IgD-negative memory B cell (primary cell): ENCODE results near the gene SLC9B2. TPM values are rescaled to one million over a fixed set of nuclear protein-coding genes. Genes with fewer than 3 reads are reported as not detected.

ENCODE experiments used
- H3K27ac Mint-ChIP-seq, 3 donors: one replicate each; pipeline ENCODE4 v1.8.0; 2020 to 2022; ENCODE audit warnings: mild to moderate bottlenecking in 3 of 3, mixed read lengths in 3 of 3, moderate library complexity in 1 of 3
- H3K27me3 Mint-ChIP-seq: one replicate; pipeline ENCODE4 v1.8.0; 2021; ENCODE audit warnings: mixed read lengths
- H3K36me3 Mint-ChIP-seq: one replicate; pipeline ENCODE4 v1.8.0; 2020; ENCODE audit warnings: mild to moderate bottlenecking, mixed read lengths
- H3K4me1 Mint-ChIP-seq, 3 donors: one replicate each; pipeline ENCODE4 v1.8.0; 2020 to 2022; ENCODE audit warnings: mixed read lengths in 3 of 3, mild to moderate bottlenecking in 1 of 3
- H3K4me3 Mint-ChIP-seq, 4 donors: one replicate each; pipeline ENCODE4 v1.8.0; 2020 to 2022; ENCODE audit warnings: mild to moderate bottlenecking in 4 of 4, mixed read lengths in 4 of 4, moderate library complexity in 3 of 4
- H3K9me3 Mint-ChIP-seq, 3 donors: one replicate each; pipeline ENCODE4 v1.8.0; 2020 to 2021; ENCODE audit warnings: mixed read lengths in 3 of 3, mild to moderate bottlenecking in 1 of 3
- polyA plus RNA-seq: library from polyadenylated mRNA; unstranded; fragments of 300-500 nt; fragmentation: Illumina TruSeq; gene quantifications from one replicate; pipeline ENCODE4 v1.2.3, GENCODE V29; 2021

Gene SLC9B2
- polyA plus RNA-seq, 1 donor from 2014 or later, result 21.4 TPM

DNA sequence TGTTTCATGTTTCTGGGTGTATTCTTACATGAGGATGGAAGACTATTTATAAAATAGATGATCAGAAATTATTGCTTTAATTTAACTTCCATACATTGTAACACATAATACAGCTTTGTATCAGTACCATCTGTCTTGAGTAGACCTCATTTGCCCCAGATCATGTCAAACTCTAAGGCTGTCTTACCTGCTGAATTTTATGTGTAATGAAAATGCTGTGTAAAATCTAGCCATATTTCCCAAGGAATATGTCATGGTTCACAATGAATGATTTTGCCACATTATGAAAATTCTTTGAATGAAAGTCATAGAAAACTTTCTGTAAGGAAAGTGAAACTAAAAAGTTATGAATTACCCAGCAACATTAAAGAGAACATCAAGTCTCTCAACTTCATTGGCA, 15.7 kb upstream of the SLC9B2 start:
- Mint-ChIP-seq H3K27ac (no peak overlapping the region), H3K27me3 (no peaks in the 10 kb centered on the region), H3K36me3 (peaks cover 7% of the 10 kb centered on the region), H3K9me3 (no peaks in the 10 kb centered on the region), H3K4me1 (peaks cover 6 to 16% (median 11%) of the 10 kb centered on the region in 3 donors), H3K4me3 (no peak overlapping the region)

DNA sequence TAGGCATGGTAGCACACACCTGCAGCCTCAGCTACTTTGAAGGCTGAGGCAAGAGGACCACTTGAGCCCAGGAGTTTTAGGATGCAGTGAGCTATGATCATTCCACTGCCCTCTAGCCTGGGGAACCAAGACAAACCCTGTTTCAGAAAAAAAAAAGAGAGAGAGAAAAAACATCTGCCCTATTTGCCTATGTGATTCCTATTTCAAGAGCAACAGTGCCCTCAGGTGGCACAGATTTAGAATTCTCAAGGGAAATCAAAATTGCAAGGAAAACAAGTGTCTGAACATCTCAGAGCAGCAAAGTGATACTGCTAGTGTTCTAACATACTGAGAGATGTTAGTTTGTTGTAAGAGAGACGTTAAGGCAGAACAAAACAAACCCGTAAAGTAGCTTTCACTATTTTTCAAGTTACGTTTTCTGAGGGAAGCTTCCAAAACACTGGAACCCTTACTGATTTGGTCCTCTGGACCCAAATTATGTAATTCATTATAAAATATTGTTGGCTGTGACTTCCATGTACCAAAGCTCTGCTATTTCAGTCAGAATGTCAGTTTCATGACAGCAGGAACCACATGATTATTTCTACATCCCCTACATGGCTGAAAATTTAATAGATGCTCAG, 15.2 kb upstream of the SLC9B2 start:
- Mint-ChIP-seq H3K4me3 (no peak overlapping the region), H3K4me1 (peaks cover 6 to 16% (median 11%) of the 10 kb centered on the region in 3 donors), H3K27me3 (no peaks in the 10 kb centered on the region), H3K36me3 (peaks cover 9% of the 10 kb centered on the region), H3K27ac (no peak overlapping the region), H3K9me3 (no peaks in the 10 kb centered on the region)

DNA sequence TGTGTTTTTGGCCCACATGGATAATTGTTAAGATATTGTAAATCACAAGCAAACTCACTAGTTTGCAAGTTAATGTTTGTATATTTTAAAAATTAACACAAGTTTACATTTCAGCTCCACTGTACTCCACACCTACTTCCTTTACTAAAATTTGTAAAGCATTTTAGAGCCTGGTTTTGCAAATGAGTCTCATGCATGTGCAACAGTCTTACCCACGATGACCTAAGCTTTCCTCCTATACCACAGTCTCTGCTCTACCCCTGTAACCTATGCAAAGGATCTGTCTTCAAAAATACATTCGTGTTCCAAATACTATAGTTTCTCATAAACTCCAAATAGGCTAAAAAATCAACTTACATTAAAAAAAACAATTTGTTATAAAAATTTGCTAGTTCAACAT, 12.9 kb upstream of the SLC9B2 start:
- no peaks in the 10 kb centered on the region for H3K9me3 Mint-ChIP-seq
- H3K4me3 Mint-ChIP-seq, result no peak overlapping the region
- peaks cover 6 to 14% (median 11%) of the 10 kb centered on the region in 3 donors for H3K4me1 Mint-ChIP-seq
- H3K36me3 Mint-ChIP-seq, result peaks cover 9% of the 10 kb centered on the region
- H3K27me3 Mint-ChIP-seq, result no peaks in the 10 kb centered on the region
- H3K27ac Mint-ChIP-seq, result no peak overlapping the region

DNA sequence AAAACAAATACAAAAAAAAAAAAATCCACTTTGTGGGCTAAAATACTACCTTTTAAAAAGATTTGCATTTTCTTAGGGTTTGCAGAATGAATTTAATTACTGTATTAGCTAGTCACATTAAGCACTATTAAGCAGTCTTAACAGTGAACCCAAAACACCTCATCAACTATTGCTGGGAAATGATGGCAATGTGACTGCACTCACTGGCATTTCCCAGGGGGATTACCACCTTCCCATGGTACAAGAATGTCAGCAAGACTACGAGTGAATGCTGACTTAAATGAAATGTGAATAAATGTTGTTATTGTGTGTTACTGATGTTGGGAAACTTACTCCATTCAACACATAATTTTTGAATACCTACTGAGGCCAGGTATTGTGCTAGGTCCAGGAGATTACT, 10.0 kb upstream of the SLC9B2 start:
- Mint-ChIP-seq H3K4me3 (no peak overlapping the region), H3K36me3 (peaks cover 10% of the 10 kb centered on the region), H3K27ac (peak overlapping the region in 1 of 3 donors; percentile 80), H3K4me1 (peaks cover 0 to 3% (median 2%) of the 10 kb centered on the region in 3 donors), H3K27me3 (no peaks in the 10 kb centered on the region), H3K9me3 (no peaks in the 10 kb centered on the region)

DNA sequence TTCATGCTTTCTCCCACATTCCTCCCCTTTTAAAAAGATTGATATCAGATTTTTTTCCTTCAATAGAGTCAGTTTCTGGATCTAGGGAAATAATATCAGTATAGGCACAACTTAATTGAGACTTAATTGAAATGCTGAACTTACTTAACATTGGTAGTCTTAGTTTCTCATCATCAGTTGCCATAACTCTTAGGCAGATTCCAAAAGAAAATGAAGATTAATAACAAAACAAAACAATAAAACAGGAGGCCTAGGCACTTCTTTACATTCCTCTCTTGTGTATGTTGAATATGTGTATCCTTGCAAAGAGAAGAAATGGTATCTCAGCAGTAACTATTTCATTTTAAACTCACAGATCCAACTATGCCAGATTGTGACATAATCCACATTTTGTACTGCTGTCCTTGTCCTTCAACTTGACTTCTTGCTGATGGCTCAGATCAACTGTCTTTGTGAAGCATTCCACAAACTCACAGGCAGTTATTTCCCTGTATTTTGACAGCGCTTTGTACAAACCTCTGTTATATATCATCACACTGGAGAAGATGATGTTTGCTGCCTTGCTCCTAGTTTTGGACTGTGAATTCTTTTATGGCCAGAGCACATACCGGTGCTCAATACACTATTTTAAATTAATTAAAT, 9.1 kb upstream of the SLC9B2 start:
- no peak overlapping the region for H3K4me3 Mint-ChIP-seq
- no peak overlapping the region for H3K27ac Mint-ChIP-seq
- H3K9me3 Mint-ChIP-seq, result no peaks in the 10 kb centered on the region
- H3K27me3 Mint-ChIP-seq, result no peaks in the 10 kb centered on the region
- H3K36me3 Mint-ChIP-seq, result peaks cover 12% of the 10 kb centered on the region
- H3K4me1 Mint-ChIP-seq, result no peaks in the 10 kb centered on the region

DNA sequence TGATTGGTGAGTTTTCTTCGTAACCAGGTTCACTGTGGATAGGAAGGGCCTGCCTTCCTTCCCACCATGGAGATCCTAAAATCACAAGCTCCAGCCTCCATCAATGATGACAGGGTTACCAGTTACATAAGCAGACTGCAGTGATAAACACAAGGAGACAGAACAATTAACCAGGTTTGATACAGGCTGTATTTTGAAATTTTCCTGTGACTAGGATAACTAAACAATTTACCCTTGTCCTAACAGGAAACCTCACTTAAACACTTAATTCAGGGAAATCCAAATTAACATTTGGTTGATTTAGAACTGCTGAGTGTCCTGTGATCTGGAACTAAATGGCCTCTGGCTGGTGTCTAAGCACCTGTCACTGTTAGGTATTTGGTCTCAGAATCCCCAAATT, 3.1 kb upstream of the SLC9B2 start:
- Mint-ChIP-seq H3K4me1 (peaks cover 24 to 27% (median 25%) of the 10 kb centered on the region in 3 donors), H3K36me3 (peaks cover 3% of the 10 kb centered on the region), H3K27ac (no peak overlapping the region), H3K4me3 (no peak overlapping the region), H3K9me3 (no peaks in the 10 kb centered on the region), H3K27me3 (no peaks in the 10 kb centered on the region)

DNA sequence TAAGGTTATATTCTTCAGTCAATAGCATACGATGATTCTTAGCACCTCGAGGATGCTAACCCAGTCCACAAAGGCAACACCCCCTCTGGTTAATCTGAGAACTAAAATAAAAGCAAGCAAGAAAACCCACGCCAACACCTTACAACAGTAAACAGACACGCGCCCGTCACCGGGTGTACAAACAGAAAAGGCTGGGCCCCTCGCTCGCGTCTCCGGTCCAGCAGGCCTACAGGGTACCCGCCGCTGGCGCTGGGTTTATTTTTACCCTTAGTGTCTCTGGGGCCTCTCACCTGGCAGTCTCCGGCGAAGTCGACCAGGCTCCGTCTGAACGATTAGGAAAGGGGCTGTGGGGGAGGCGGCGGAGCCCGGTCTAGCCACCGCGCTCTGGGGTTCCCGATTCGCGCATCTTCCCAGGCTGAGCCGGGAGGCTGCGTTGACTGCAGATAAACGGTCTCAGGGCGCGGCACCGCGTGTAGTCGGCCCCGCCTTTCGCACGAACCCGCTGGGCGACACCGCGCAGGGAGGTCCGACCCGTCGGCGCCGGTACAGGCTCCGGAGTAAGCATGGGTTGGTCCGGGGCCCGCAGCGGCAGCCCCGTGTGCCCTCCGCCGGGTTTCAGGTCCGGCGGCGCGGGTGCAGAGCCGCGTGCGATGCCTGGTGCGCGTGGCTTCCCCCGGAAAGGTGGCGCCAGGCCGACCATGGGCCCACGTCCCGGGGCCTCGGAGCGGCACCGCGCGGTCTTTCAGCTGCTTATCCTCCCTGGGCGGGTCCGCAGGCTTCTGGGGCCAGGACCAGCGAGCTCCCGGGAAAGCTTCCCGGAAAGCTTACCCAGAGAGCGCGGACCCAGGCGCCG, 441 bp downstream of the SLC9B2 start:
- Mint-ChIP-seq H3K27ac (peak overlapping the region; percentile 91 to 99 (median 99)), H3K4me3 (peak overlapping the region; percentile 92 to 99 (median 96)), H3K27me3 (no peaks in the 10 kb centered on the region), H3K9me3 (no peaks in the 10 kb centered on the region), H3K36me3 (no peaks in the 10 kb centered on the region), H3K4me1 (peaks cover 36 to 38% (median 36%) of the 10 kb centered on the region in 3 donors)

DNA sequence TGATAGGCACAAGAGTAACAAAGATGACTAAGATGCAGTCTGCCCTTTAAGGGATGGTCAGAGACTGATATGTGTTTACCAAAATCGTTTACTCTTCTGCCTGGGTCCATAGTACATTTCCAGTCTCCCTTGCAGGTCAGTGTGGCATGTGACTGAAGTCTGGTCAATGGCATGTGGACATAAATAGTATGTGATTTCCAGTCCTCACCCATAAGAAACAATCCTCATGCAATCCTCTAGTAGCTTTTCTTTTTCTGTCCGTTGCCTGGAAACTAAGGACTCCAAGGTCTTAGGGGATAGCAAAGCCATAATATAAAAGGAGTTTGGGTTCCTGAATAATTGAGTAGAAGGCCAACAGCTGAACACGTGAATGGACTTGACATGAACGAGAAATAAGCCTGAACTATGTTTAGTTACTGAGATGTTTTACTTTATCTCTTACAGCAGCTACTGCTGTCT, 1.1 kb downstream of the SLC9B2 start:
- Mint-ChIP-seq H3K36me3 (no peaks in the 10 kb centered on the region), H3K27ac (peak overlapping the region; percentile 91 to 99 (median 99)), H3K4me3 (peak overlapping the region; percentile 92 to 99 (median 96)), H3K4me1 (peaks cover 36 to 40% (median 38%) of the 10 kb centered on the region in 3 donors), H3K27me3 (no peaks in the 10 kb centered on the region), H3K9me3 (no peaks in the 10 kb centered on the region)

DNA sequence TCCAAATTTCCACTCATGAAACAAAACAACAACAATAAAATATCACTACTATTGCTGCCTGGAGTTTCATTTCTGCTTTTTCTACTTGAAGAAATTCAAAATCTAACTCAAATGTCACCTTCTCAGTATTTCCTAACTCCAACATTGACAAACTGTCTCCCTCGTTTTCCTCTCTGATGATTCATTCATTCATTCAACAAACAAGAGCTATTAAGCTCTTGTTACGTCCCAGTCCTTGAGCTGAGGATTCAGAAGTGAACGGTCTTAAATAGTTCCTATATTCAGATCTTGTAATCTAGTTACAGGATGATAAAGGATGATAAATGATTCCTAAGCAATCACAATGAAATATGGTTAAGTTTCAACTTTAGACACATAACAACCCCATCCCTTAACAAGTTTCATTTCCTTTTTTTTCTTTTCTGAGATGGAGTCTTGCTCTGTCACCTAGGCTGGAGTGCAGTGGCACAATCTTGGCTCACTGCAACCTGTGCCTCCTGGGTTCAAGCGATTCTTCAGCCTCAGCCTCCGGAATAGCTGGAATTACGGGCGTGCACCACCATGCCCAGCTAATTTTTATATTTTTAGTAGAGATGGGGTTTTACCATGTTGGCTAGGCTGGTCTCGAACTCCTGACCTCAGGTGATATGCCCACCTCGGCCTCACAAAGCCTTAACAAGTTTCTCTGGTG, 1.7 kb downstream of the SLC9B2 start:
- H3K27ac Mint-ChIP-seq, result peak overlapping the region; percentile 91 to 99 (median 99)
- H3K27me3 Mint-ChIP-seq, result no peaks in the 10 kb centered on the region
- peaks cover 36 to 40% (median 38%) of the 10 kb centered on the region in 3 donors for H3K4me1 Mint-ChIP-seq
- H3K36me3 Mint-ChIP-seq, result no peaks in the 10 kb centered on the region
- no peaks in the 10 kb centered on the region for H3K9me3 Mint-ChIP-seq
- peak overlapping the region; percentile 92 to 99 (median 96) for H3K4me3 Mint-ChIP-seq

DNA sequence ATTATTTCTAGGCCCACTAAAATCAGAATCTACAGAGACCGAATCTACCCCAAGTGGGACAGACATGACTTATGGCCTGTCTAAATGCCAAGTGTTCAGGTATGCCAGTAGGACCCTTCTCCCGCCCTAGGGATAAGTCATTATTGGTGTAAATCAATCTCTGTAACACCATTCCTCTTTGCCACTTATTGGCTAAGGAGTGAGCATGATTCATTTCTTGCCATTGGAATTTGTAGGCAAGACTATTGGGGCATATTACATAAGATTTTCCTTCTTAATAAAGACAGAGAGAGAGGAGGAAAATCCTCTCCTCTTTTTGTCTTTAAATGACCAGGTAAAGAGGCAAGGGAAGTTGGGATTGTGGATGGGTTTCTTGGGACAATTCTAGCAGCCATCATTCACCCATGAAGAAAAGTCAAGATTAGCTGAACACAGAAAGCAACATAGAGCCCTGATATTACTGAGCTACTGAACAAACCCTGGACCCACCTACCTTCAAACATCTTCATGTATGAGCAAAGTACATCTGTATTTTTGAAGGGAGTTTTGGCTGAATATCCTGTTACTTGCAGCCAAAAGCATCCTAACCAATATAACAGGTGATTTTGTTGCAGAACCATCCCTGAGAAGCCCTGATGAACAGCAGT, 2.6 kb downstream of the SLC9B2 start:
- Mint-ChIP-seq H3K27ac (peak overlapping the region in 2 of 3 donors; percentile 91 to 99), H3K36me3 (no peaks in the 10 kb centered on the region), H3K4me3 (peak overlapping the region in 3 of 4 donors; percentile 93 to 99 (median 98)), H3K4me1 (peaks cover 32 to 41% (median 36%) of the 10 kb centered on the region in 3 donors), H3K27me3 (no peaks in the 10 kb centered on the region), H3K9me3 (no peaks in the 10 kb centered on the region)

DNA sequence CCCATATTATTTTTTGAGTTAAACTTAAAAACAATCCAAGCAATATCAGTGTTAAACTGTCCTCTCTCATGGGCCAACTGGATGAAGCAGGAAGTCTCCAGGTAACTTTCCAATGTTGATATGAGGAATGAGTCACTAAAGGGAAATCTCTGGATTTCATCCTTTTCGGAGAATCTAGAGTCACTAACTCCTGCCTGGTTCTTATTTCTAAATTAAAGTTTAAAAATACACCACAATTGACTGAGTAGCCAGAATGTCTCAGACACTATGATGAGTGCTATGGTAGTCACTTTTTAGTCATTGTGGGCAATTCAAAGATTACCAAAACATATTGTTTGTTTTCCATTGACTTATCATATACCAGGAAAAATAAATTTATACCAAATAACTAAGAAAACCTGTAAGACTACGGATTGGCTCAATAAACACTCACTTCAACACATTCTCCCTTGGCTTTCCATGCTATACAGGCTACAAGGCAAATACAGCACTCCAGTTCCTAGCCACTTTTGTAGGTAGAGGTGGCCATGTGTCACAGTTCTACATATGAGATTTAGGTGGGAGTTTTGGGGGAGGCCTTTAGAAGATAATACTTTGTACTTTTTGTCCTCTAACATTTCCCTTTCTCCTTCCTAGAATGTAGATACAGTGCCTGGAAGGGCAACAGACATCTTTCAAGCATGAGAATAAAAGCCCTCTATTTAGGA, 8.6 kb downstream of the SLC9B2 start:
- no peak overlapping the region for H3K4me3 Mint-ChIP-seq
- H3K27me3 Mint-ChIP-seq, result no peaks in the 10 kb centered on the region
- H3K27ac Mint-ChIP-seq, result no peak overlapping the region
- H3K9me3 Mint-ChIP-seq, result no peaks in the 10 kb centered on the region
- H3K4me1 Mint-ChIP-seq, result peaks cover 3 to 22% (median 18%) of the 10 kb centered on the region in 3 donors
- peaks cover 10% of the 10 kb centered on the region for H3K36me3 Mint-ChIP-seq

DNA sequence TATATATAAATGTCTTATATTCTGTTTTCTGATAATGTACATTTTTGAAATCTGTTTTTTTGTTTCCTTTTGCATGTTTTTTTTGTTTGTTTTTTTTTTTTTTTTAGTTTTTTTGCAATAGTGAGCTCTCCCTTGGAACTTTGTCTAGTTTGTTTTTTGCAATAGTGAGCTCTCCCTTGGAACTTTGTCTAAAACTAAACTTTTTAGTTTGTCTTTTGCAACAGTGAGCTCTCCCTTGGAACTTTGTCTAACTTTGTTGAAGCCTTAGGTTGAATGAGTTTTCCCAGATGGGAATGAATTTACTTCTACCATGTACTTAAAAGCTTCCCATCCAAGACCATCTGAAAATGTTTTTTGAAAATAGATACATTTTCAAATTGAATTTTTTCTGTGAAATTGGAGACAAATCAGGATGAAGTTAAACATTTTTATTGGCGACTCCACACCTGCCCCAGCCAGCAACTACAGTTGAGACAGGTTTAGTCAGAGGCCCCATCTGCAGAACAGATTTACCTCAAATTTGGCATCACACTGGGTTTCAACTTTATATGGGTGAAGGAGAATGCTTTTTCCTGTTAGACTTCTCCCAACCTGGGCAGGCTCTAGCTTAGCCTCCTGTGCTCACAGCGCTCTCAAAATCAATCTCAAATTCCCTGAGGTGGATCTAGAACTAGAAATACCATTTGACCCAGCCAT, 16.0 kb downstream of the SLC9B2 start:
- Mint-ChIP-seq H3K4me1 (peaks cover 0 to 5% (median 0%) of the 10 kb centered on the region in 3 donors), H3K27ac (peak overlapping the region in 1 of 3 donors; percentile 80), H3K27me3 (no peaks in the 10 kb centered on the region), H3K36me3 (peaks cover 14% of the 10 kb centered on the region), H3K4me3 (no peak overlapping the region), H3K9me3 (no peaks in the 10 kb centered on the region)

DNA sequence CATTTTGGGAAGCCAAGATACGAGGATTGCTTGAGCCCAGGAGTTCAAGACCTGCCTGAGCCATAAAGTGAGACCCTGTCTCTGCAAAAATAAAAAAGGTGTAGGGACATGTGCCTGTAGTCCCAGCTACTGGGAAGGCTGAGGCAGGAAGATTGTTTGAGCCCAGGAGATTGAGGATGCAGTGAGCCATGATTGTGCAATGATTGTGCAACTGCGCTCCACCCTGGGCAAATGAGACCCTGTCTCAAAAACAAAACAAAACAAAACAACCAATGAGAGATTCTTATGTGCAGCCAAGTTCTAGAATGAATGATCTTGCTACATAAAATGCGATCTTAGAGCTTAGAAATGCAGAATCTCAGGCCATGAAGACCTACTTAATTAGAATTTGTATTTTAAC, 22.5 kb downstream of the SLC9B2 start:
- Mint-ChIP-seq H3K9me3 (no peaks in the 10 kb centered on the region), H3K36me3 (peaks cover 9% of the 10 kb centered on the region), H3K27me3 (no peaks in the 10 kb centered on the region), H3K27ac (no peak overlapping the region), H3K4me1 (peaks cover 0 to 3% (median 2%) of the 10 kb centered on the region in 3 donors), H3K4me3 (no peak overlapping the region)
